H9 (cell line): Measurements from ENCODE around the gene GFY. TPM values are rescaled to one million over a fixed set of nuclear protein-coding genes. Genes with fewer than 3 reads are reported as not detected.
A peak's percentile ranks its signal among the peaks of the same experiment; 100 is the strongest.

Source experiments
- DNase-seq: peaks from one replicate; pipeline ENCODE4 v3.0.0-alpha.2; 2017
- H2AFZ ChIP-seq: one replicate; pipeline ENCODE4 v1.6.1; 2013; ENCODE audit warnings: mild to moderate bottlenecking, low read length, control low read depth, moderate library complexity
- H2AK5ac ChIP-seq: 2 replicates; pipeline ENCODE4 v1.6.1; 2013; ENCODE audit warnings: low read length, control low read depth, mixed read lengths; ENCODE audit not compliant: insufficient read length
- H2BK120ac ChIP-seq: one replicate; pipeline ENCODE4 v1.6.1; 2013; ENCODE audit warnings: low read depth, mild to moderate bottlenecking, low read length, control low read depth, inconsistent platforms; ENCODE audit not compliant: poor library complexity, severe bottlenecking
- H2BK12ac ChIP-seq: 2 replicates; pipeline ENCODE4 v1.6.1; 2013; ENCODE audit warnings: low read length, control low read depth, mixed read lengths, low read depth; ENCODE audit not compliant: insufficient read length
- H2BK15ac ChIP-seq: 2 replicates; pipeline ENCODE4 v1.6.1; 2013; ENCODE audit warnings: low read depth, low read length, control low read depth
- H2BK20ac ChIP-seq: one replicate; pipeline ENCODE4 v1.6.1; 2013; ENCODE audit warnings: low read depth, mild to moderate bottlenecking, low read length, control low read depth, inconsistent platforms; ENCODE audit not compliant: poor library complexity, severe bottlenecking
- H2BK5ac ChIP-seq: 2 replicates; pipeline ENCODE4 v1.6.1; 2013; ENCODE audit warnings: low read length, control low read depth, mixed read lengths; ENCODE audit not compliant: insufficient read length
- H3K14ac ChIP-seq: 2 replicates; pipeline ENCODE4 v1.6.1; 2013; ENCODE audit warnings: low read length, control low read depth; ENCODE audit not compliant: insufficient read depth
- H3K18ac ChIP-seq: 2 replicates; pipeline ENCODE4 v1.6.1; 2013; ENCODE audit warnings: low read depth, mild to moderate bottlenecking, mixed read lengths, low read length, control low read depth; ENCODE audit not compliant: insufficient read length
- H3K23ac ChIP-seq: 2 replicates; pipeline ENCODE4 v1.6.1; 2013; ENCODE audit warnings: low read length, control low read depth, mixed read lengths, low read depth; ENCODE audit not compliant: insufficient read length
- H3K23me2 ChIP-seq: 2 replicates; pipeline ENCODE4 v1.6.1; 2013; ENCODE audit warnings: low read depth, mild to moderate bottlenecking, mixed read lengths, low read length, control low read depth; ENCODE audit not compliant: insufficient read length, poor library complexity, severe bottlenecking
- H3K27ac ChIP-seq: 2 replicates; pipeline ENCODE4 v1.5.1; 2013; ENCODE audit warnings: low read length, control low read depth, mixed read lengths, low read depth; ENCODE audit not compliant: insufficient read length
- H3K27me3 ChIP-seq: 2 replicates; pipeline ENCODE4 v1.6.1; 2013; ENCODE audit warnings: low read length, control low read depth, inconsistent platforms; ENCODE audit not compliant: insufficient read depth
- H3K4ac ChIP-seq: 2 replicates; pipeline ENCODE4 v1.6.1; 2013; ENCODE audit warnings: low read depth, mild to moderate bottlenecking, control low read depth, inconsistent platforms, low read length, moderate library complexity
- H3K4me1 ChIP-seq: 2 replicates; pipeline ENCODE4 v1.6.1; 2013; ENCODE audit warnings: low read length, control low read depth, inconsistent platforms; ENCODE audit not compliant: insufficient read depth
- H3K4me2 ChIP-seq: 2 replicates; pipeline ENCODE4 v1.6.1; 2013; ENCODE audit warnings: low read length, control low read depth, mixed read lengths; ENCODE audit not compliant: insufficient read length, insufficient read depth
- H3K56ac ChIP-seq: 2 replicates; pipeline ENCODE4 v1.6.1; 2013; ENCODE audit warnings: low read depth, mild to moderate bottlenecking, mixed read lengths, low read length, control low read depth; ENCODE audit not compliant: insufficient read length
- H3K79me1 ChIP-seq: 2 replicates; pipeline ENCODE4 v1.6.1; 2013; ENCODE audit warnings: low read depth, mild to moderate bottlenecking, moderate library complexity, low read length, control low read depth, inconsistent platforms; ENCODE audit not compliant: insufficient read depth, poor library complexity, severe bottlenecking
- H3K79me2 ChIP-seq: 2 replicates; pipeline ENCODE4 v1.6.1; 2013; ENCODE audit warnings: low read length, control low read depth, inconsistent platforms; ENCODE audit not compliant: insufficient read depth
- H3K9ac ChIP-seq: 2 replicates; pipeline ENCODE4 v1.6.1; 2013; ENCODE audit warnings: low read length, control low read depth, mixed read lengths; ENCODE audit not compliant: insufficient read length; ENCODE audit errors: extremely low read depth
- H3K9me3 ChIP-seq: one replicate; pipeline ENCODE4 v1.6.1; 2013; ENCODE audit warnings: low read depth, low read length, inconsistent platforms; ENCODE audit not compliant: control insufficient read depth
- H3T11ph ChIP-seq: one replicate; pipeline ENCODE4 v1.6.1; 2013; ENCODE audit warnings: mild to moderate bottlenecking, low read length, control low read depth, inconsistent platforms
- H4K20me1 ChIP-seq: one replicate; pipeline ENCODE4 v1.6.1; 2013; ENCODE audit not compliant: control insufficient read depth, insufficient read length, insufficient read depth
- H4K5ac ChIP-seq: 2 replicates; pipeline ENCODE4 v1.6.1; 2013; ENCODE audit warnings: low read depth, mild to moderate bottlenecking, mixed read lengths, low read length, control low read depth; ENCODE audit not compliant: insufficient read length
- H4K8ac ChIP-seq: replicated peaks from 2 replicates; pipeline ENCODE4 v1.6.1; 2013; ENCODE audit warnings: low read length, control low read depth, mixed read lengths, low read depth; ENCODE audit not compliant: insufficient read length
- H4K91ac ChIP-seq: 2 replicates; pipeline ENCODE4 v1.6.1; 2013; ENCODE audit warnings: low read depth, mild to moderate bottlenecking, moderate library complexity, mixed read lengths, low read length, control low read depth; ENCODE audit not compliant: insufficient read length
- H3K27ac Mint-ChIP-seq, 3 experiments: 2 replicates in 2 of 3; 3 replicates in 1 of 3; pipeline ENCODE4 v1.8.0; 2020 to 2021; ENCODE audit warnings: mixed read lengths in 3 of 3, mild to moderate bottlenecking in 1 of 3, moderate library complexity in 1 of 3
- H3K27me3 Mint-ChIP-seq: 2 replicates; pipeline ENCODE4 v1.8.0; 2021; ENCODE audit warnings: low read depth, mild to moderate bottlenecking, moderate library complexity, mixed read lengths
- H3K36me3 Mint-ChIP-seq, 3 experiments: 2 replicates in 2 of 3; 3 replicates in 1 of 3; pipeline ENCODE4 v1.8.0; 2020 to 2021; ENCODE audit warnings: low read depth in 3 of 3, mixed read lengths in 3 of 3; ENCODE audit not compliant: insufficient read depth in 1 of 3
- H3K4me1 Mint-ChIP-seq, 2 experiments: 2 replicates each; pipeline ENCODE4 v1.8.0; 2020; ENCODE audit warnings: mixed read lengths in 2 of 2
- H3K4me3 Mint-ChIP-seq, 2 experiments: 2 replicates in 1 of 2; 3 replicates in 1 of 2; pipeline ENCODE4 v1.8.0; 2020 to 2021; ENCODE audit warnings: mild to moderate bottlenecking in 2 of 2, mixed read lengths in 2 of 2, moderate library complexity in 1 of 2
- H3K9me3 Mint-ChIP-seq, 2 experiments: 2 replicates in 1 of 2; 3 replicates in 1 of 2; pipeline ENCODE4 v1.8.0; 2020; ENCODE audit warnings: mild to moderate bottlenecking in 2 of 2, mixed read lengths in 2 of 2, moderate library complexity in 1 of 2
- CTCF ChIP-seq: fragments of 200-600 bp; sonication (generic); conservative IDR thresholded peaks from 3 replicates; pipeline ENCODE4 v1.8.0; 2021; ENCODE audit warnings: antibody characterized with exemption, mild to moderate bottlenecking
- WGBS: extraction: QIAGEN DNeasy Blood & Tissue Kit; methylation state at CpG from one replicate; pipeline ENCODE4 v1.1.7; 2013; ENCODE audit warnings: missing lambda C conversion rate, low lambda C conversion rate, mixed read lengths; ENCODE audit not compliant: insufficient read length; ENCODE audit errors: extremely low coverage; 5-methylcytosine and 5-hydroxymethylcytosine counted together
- total RNA-seq: library from RNA; stranded (reverse); gene quantifications from 2 replicates; pipeline ENCODE4 v1.2.1, GENCODE V29; 2021

Gene GFY
- total RNA-seq, 1 experiment from 2014 or later = 1.3 TPM

- no peak overlapping the region for H4K91ac ChIP-seq
- H2BK120ac ChIP-seq = no peak overlapping the region
- H3K27me3 ChIP-seq = no peaks in the 10 kb centered on the region
- H2BK12ac ChIP-seq = no peak overlapping the region
- no peak overlapping the region for H4K8ac ChIP-seq
- no peak overlapping the region for H2BK20ac ChIP-seq
- no peak overlapping the region for H2BK5ac ChIP-seq
- Mint-ChIP-seq H3K27me3 (no peaks in the 10 kb centered on the region), H3K4me1 (peaks cover 6 to 10% of the 10 kb centered on the region in 2 experiments), H3K4me3 (peak overlapping the region in 1 of 2 experiments; percentile 56; a peak in 3 of 5 replicates), H3K36me3 (peaks cover 10 to 27% (median 27%) of the 10 kb centered on the region in 3 experiments; a peak in 6 of 7 replicates), H3K9me3 (no peaks in the 10 kb centered on the region), H3K27ac (peak overlapping the region in 2 of 3 experiments; percentile 88 to 97; a peak in 5 of 7 replicates)
- no peaks in the 10 kb centered on the region for H3K79me1 ChIP-seq
- TF ChIP-seq CTCF = no peak
- no peaks in the 10 kb centered on the region for H3K4me1 ChIP-seq
- no peak overlapping the region for H2AFZ ChIP-seq
- H3K23me2 ChIP-seq = no peaks in the 10 kb centered on the region
- H3K9me3 ChIP-seq = no peaks in the 10 kb centered on the region
- no peaks in the 10 kb centered on the region for H4K20me1 ChIP-seq
- H3K79me2 ChIP-seq = no peaks in the 10 kb centered on the region
- H3K9ac ChIP-seq = no peak overlapping the region
- peak; percentile 94 for DNase-seq
- no peak overlapping the region for H3K23ac ChIP-seq
- H3K18ac ChIP-seq = peak overlapping the region; percentile 47
- peak overlapping the region; percentile 25; the same call in 1 of the 2 replicates for H3K14ac ChIP-seq
- no peak overlapping the region for H4K5ac ChIP-seq
- H3K4me2 ChIP-seq = no peak overlapping the region
- H3T11ph ChIP-seq = no peak overlapping the region
- H2BK15ac ChIP-seq = no peak overlapping the region
- no peak overlapping the region for H3K56ac ChIP-seq
- no peak overlapping the region for H3K27ac ChIP-seq
- no peak overlapping the region for H2AK5ac ChIP-seq
- H3K4ac ChIP-seq = no peak overlapping the region
- WGBS = no CpG with 5 or more reads among the region's 15 CpGs
Measured at GRCh38 chr19:49468746-49469447, 43.7 kb downstream of the GFY start.
